ENCODE measurements around the gene CEP135.

The CEP135 gene

GRCh38 chr4:56055991-56056390 lies 107.2 kb downstream of the CEP135 start:
- H3K27me3 ChIP-seq (ENCODE audit: insufficient read depth, low read depth), result no peaks in the 10 kb centered on the region
- H3K4me1 ChIP-seq (ENCODE audit: low read depth, poor library complexity, severe bottlenecking), result no peaks in the 10 kb centered on the region
- no peak for TF ChIP-seq CTCF (conservative IDR thresholded peaks at IDR 0.05; ENCODE audit: low read depth, low read length)
- H3K4me2 ChIP-seq, result no peak overlapping the region
- no peaks in the 10 kb centered on the region for H4K20me1 ChIP-seq (ENCODE audit: insufficient read depth)
- no peak overlapping the region for H3K9ac ChIP-seq
- H2AFZ ChIP-seq (ENCODE audit: low read depth), result no peak overlapping the region
- H3K27ac ChIP-seq, result no peak overlapping the region
- no peaks in the 10 kb centered on the region for H3K36me3 ChIP-seq (ENCODE audit: insufficient read depth)
- no peak overlapping the region for H3K4me3 ChIP-seq (IDR thresholded peaks at IDR 0.05; ENCODE audit: insufficient read depth, low read depth, low read length)
- peaks cover 5% of the 10 kb centered on the region; the same call in 1 of the 2 replicates for H3K79me2 ChIP-seq (ENCODE audit: insufficient read depth, low read depth)

- Histone ChIP-seq H3K4me1 (ENCODE audit: low read depth, poor library complexity, severe bottlenecking) (no peaks in the 10 kb centered on the region), H3K79me2 (ENCODE audit: insufficient read depth, low read depth) (no peaks in the 10 kb centered on the region)
- no peak for TF ChIP-seq CTCF (conservative IDR thresholded peaks at IDR 0.05; ENCODE audit: low read depth, low read length)
Observed at GRCh38 chr4:56058555-56058954, 109.8 kb downstream of the CEP135 start.

GRCh38 chr4:56060036-56060435 lies 111.3 kb downstream of the CEP135 start:
- Histone ChIP-seq H3K27ac (no peak overlapping the region), H3K27me3 (ENCODE audit: insufficient read depth, low read depth) (no peaks in the 10 kb centered on the region), H3K4me2 (no peak overlapping the region), H3K36me3 (ENCODE audit: insufficient read depth) (no peaks in the 10 kb centered on the region), H2AFZ (ENCODE audit: low read depth) (no peak overlapping the region), H3K4me1 (ENCODE audit: low read depth, poor library complexity, severe bottlenecking) (peaks cover 4% of the 10 kb centered on the region), H3K79me2 (ENCODE audit: insufficient read depth, low read depth) (no peaks in the 10 kb centered on the region), H3K4me3 (IDR thresholded peaks at IDR 0.05; ENCODE audit: insufficient read depth, low read depth, low read length) (no peak overlapping the region), H4K20me1 (ENCODE audit: insufficient read depth) (no peaks in the 10 kb centered on the region), H3K9ac (no peak overlapping the region)
- TF ChIP-seq CTCF (conservative IDR thresholded peaks at IDR 0.05; ENCODE audit: low read depth, low read length), result no peak

More at GRCh38 chr4:56058555-56058954, 109.8 kb downstream of the CEP135 start:
- Histone ChIP-seq H2AFZ (ENCODE audit: low read depth) (no peak overlapping the region), H3K4me3 (IDR thresholded peaks at IDR 0.05; ENCODE audit: insufficient read depth, low read depth, low read length) (no peak overlapping the region), H3K9ac (no peak overlapping the region), H3K27ac (no peak overlapping the region), H3K36me3 (ENCODE audit: insufficient read depth) (no peaks in the 10 kb centered on the region), H3K27me3 (ENCODE audit: insufficient read depth, low read depth) (no peaks in the 10 kb centered on the region), H4K20me1 (ENCODE audit: insufficient read depth) (no peaks in the 10 kb centered on the region), H3K4me2 (no peak overlapping the region)

- TF ChIP-seq CTCF (conservative IDR thresholded peaks at IDR 0.05; ENCODE audit: low read depth, low read length), result no peak
- no peak overlapping the region for H3K27ac ChIP-seq
- H3K4me3 ChIP-seq (IDR thresholded peaks at IDR 0.05; ENCODE audit: insufficient read depth, low read depth, low read length), result no peak overlapping the region
- no peaks in the 10 kb centered on the region for H4K20me1 ChIP-seq (ENCODE audit: insufficient read depth)
- no peak overlapping the region for H3K9ac ChIP-seq
- no peaks in the 10 kb centered on the region for H3K79me2 ChIP-seq (ENCODE audit: insufficient read depth, low read depth)
- no peak overlapping the region for H2AFZ ChIP-seq (ENCODE audit: low read depth)
- no peaks in the 10 kb centered on the region for H3K36me3 ChIP-seq (ENCODE audit: insufficient read depth)
- peaks cover 11% of the 10 kb centered on the region for H3K4me1 ChIP-seq (ENCODE audit: low read depth, poor library complexity, severe bottlenecking)
- H3K4me2 ChIP-seq, result no peak overlapping the region
- H3K27me3 ChIP-seq (ENCODE audit: insufficient read depth, low read depth), result no peaks in the 10 kb centered on the region
Observed at GRCh38 chr4:56062106-56062505, 113.4 kb downstream of the CEP135 start.
